Loucy (cell line): Measurements from ENCODE around the gene PANK2.

ENCODE experiments used
- H2AFZ ChIP-seq: fragments of 200-600 bp; sonication (generic); 2 replicates; pipeline ENCODE4 v1.6.0; 2016; ENCODE audit warnings: antibody characterized with exemption, mild to moderate bottlenecking, low read length, moderate library complexity
- H3F3A ChIP-seq: fragments of 200-600 bp; 2 replicates; pipeline ENCODE4 v1.6.0; 2016; ENCODE audit warnings: antibody characterized with exemption, low read depth, mild to moderate bottlenecking
- H3K27me3 ChIP-seq: fragments of 200-600 bp; sonication (generic); 2 replicates; pipeline ENCODE4 v1.6.1; 2014; ENCODE audit warnings: low read length, mild to moderate bottlenecking; ENCODE audit not compliant: insufficient read depth, poor library complexity, severe bottlenecking
- H3K36me3 ChIP-seq: fragments of 200-600 bp; sonication (generic); 2 replicates; pipeline ENCODE4 v1.6.1; 2016; ENCODE audit warnings: low read length; ENCODE audit not compliant: insufficient read depth
- H3K4me1 ChIP-seq: fragments of 200-600 bp; sonication (generic); 2 replicates; pipeline ENCODE4 v1.5.1; 2014; ENCODE audit warnings: low read length, mild to moderate bottlenecking; ENCODE audit not compliant: insufficient read depth, poor library complexity, severe bottlenecking
- H3K4me2 ChIP-seq: fragments of 200-600 bp; sonication (generic); 2 replicates; pipeline ENCODE4 v1.6.0; 2014; ENCODE audit warnings: antibody characterized with exemption, low read length, low read depth, mild to moderate bottlenecking; ENCODE audit not compliant: poor library complexity, severe bottlenecking
- H3K4me3 ChIP-seq: fragments of 200-600 bp; sonication (generic); 2 replicates; pipeline ENCODE4 v1.5.1; 2014; ENCODE audit warnings: low read length, mild to moderate bottlenecking, mixed read lengths; ENCODE audit not compliant: poor library complexity, severe bottlenecking
- H3K79me2 ChIP-seq: fragments of 200-600 bp; sonication (generic); 2 replicates; pipeline ENCODE4 v1.6.1; 2014; ENCODE audit warnings: low read length; ENCODE audit not compliant: insufficient read depth
- H3K9ac ChIP-seq: fragments of 200-600 bp; sonication (generic); 2 replicates; pipeline ENCODE4 v1.6.0; 2014; ENCODE audit warnings: mild to moderate bottlenecking, low read depth, low read length, moderate library complexity; ENCODE audit not compliant: poor library complexity, severe bottlenecking
- H3K9me2 ChIP-seq: fragments of 200-600 bp; sonication (generic); replicated peaks from 2 replicates; pipeline ENCODE4 v1.6.1; 2016; ENCODE audit warnings: low read depth, low read length, mixed read lengths
- H3K9me3 ChIP-seq: fragments of 200-600 bp; sonication (generic); 2 replicates; pipeline ENCODE4 v1.6.1; 2014; ENCODE audit warnings: mild to moderate bottlenecking, antibody characterized with exemption, low read length, low read depth; ENCODE audit not compliant: insufficient read depth
- H4K20me1 ChIP-seq: fragments of 200-600 bp; sonication (generic); 2 replicates; pipeline ENCODE4 v1.6.0; 2014; ENCODE audit warnings: antibody characterized with exemption, low read length, mild to moderate bottlenecking; ENCODE audit not compliant: insufficient read depth, poor library complexity, severe bottlenecking
- EZH2phosphoT487 ChIP-seq: fragments of 200-600 bp; IDR thresholded peaks from 2 replicates; pipeline ENCODE4 v1.6.1; 2018; ENCODE audit warnings: antibody characterized with exemption, mild to moderate bottlenecking, moderate library complexity, borderline replicate concordance
- TF ChIP-seq, protein P1 (sequence below): fragments of 200-600 bp; sonication (generic); conservative IDR thresholded peaks from 2 replicates; pipeline ENCODE4 v1.5.1; 2014; ENCODE audit warnings: mild to moderate bottlenecking, antibody characterized with exemption, low read length

The PANK2 gene

GRCh38 chr20:3865152-3865886 is 23.9 kb upstream of the PANK2 start:
- H3K9ac ChIP-seq = no peak overlapping the region
- TF ChIP-seq, protein P1, sequence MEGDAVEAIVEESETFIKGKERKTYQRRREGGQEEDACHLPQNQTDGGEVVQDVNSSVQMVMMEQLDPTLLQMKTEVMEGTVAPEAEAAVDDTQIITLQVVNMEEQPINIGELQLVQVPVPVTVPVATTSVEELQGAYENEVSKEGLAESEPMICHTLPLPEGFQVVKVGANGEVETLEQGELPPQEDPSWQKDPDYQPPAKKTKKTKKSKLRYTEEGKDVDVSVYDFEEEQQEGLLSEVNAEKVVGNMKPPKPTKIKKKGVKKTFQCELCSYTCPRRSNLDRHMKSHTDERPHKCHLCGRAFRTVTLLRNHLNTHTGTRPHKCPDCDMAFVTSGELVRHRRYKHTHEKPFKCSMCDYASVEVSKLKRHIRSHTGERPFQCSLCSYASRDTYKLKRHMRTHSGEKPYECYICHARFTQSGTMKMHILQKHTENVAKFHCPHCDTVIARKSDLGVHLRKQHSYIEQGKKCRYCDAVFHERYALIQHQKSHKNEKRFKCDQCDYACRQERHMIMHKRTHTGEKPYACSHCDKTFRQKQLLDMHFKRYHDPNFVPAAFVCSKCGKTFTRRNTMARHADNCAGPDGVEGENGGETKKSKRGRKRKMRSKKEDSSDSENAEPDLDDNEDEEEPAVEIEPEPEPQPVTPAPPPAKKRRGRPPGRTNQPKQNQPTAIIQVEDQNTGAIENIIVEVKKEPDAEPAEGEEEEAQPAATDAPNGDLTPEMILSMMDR = no peak
- no peak for TF ChIP-seq EZH2phosphoT487
- H3K79me2 ChIP-seq = no peaks in the 10 kb centered on the region
- H3K4me1 ChIP-seq = no peaks in the 10 kb centered on the region
- no peaks in the 10 kb centered on the region for H3K27me3 ChIP-seq
- no peak overlapping the region for H3K4me2 ChIP-seq
- no peak overlapping the region for H2AFZ ChIP-seq
- H4K20me1 ChIP-seq = no peaks in the 10 kb centered on the region
- H3K4me3 ChIP-seq = no peak overlapping the region
- H3F3A ChIP-seq = no peaks in the 10 kb centered on the region
- no peaks in the 10 kb centered on the region for H3K9me3 ChIP-seq
- peaks cover 50% of the 10 kb centered on the region for H3K36me3 ChIP-seq
- no peaks in the 10 kb centered on the region for H3K9me2 ChIP-seq

- H3K79me2 ChIP-seq = no peaks in the 10 kb centered on the region
- H3K4me2 ChIP-seq = no peak overlapping the region
- H3K27me3 ChIP-seq = no peaks in the 10 kb centered on the region
- H3K9me2 ChIP-seq = no peaks in the 10 kb centered on the region
- no peak overlapping the region for H3K4me3 ChIP-seq
- H3K4me1 ChIP-seq = no peaks in the 10 kb centered on the region
- H2AFZ ChIP-seq = no peak overlapping the region
- TF ChIP-seq, protein P1 = no peak
- TF ChIP-seq EZH2phosphoT487 = no peak
- H3K9ac ChIP-seq = no peak overlapping the region
- no peaks in the 10 kb centered on the region for H4K20me1 ChIP-seq
- H3K9me3 ChIP-seq = no peaks in the 10 kb centered on the region
- H3K36me3 ChIP-seq = peaks cover 50% of the 10 kb centered on the region
- no peaks in the 10 kb centered on the region for H3F3A ChIP-seq
Observed at GRCh38 chr20:3865887-3866407, 23.2 kb upstream of the PANK2 start.

DNA sequence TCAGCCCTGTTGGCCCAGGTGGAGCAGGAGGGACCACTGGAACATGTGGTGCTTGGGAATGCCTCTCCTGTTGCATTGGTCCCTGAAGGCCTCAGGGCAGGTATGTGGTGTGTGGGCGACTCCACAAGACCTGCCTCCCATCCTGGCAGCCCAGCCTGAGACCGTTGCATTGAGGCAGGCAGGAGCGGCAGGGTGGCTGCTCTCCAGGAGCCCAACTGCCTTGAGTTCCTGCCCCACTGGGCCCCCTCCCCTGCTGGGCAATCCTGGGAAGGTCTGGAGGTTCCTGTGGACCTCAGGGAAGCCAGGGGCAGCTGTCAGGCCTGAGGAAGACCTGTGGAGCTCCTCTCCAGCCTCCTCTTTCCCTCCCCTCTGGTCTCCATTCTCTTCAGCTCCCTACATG is 22.7 kb upstream of the PANK2 start:
- Histone ChIP-seq H3K4me3 (no peak overlapping the region), H4K20me1 (no peaks in the 10 kb centered on the region), H3K27me3 (no peaks in the 10 kb centered on the region), H3F3A (no peaks in the 10 kb centered on the region), H3K36me3 (peaks cover 47% of the 10 kb centered on the region), H3K9me3 (no peaks in the 10 kb centered on the region), H3K9ac (no peak overlapping the region), H3K79me2 (no peaks in the 10 kb centered on the region), H3K4me1 (no peaks in the 10 kb centered on the region), H3K9me2 (no peaks in the 10 kb centered on the region), H2AFZ (no peak overlapping the region), H3K4me2 (no peak overlapping the region)
- TF ChIP-seq, protein P1 = no peak
- no peak for TF ChIP-seq EZH2phosphoT487
